SH-SY5Y (cell line): ENCODE results near the gene FGF1.

ENCODE experiments used
- GATA2 ChIP-seq: IDR thresholded peaks from 2 replicates; pipeline ENCODE4 v1.6.1; 2011; ENCODE audit warnings: mild to moderate bottlenecking, low read depth, low read length
- GATA3 ChIP-seq: IDR thresholded peaks from 2 replicates; pipeline ENCODE4 v1.6.1; 2011; ENCODE audit warnings: low read depth, mild to moderate bottlenecking, low read length, moderate library complexity

The FGF1 gene

GRCh38 chr5:142549834-142550233 lies 136.1 kb downstream of the FGF1 start:
- TF ChIP-seq GATA2 (no peak), GATA3 (no peak)

DNA sequence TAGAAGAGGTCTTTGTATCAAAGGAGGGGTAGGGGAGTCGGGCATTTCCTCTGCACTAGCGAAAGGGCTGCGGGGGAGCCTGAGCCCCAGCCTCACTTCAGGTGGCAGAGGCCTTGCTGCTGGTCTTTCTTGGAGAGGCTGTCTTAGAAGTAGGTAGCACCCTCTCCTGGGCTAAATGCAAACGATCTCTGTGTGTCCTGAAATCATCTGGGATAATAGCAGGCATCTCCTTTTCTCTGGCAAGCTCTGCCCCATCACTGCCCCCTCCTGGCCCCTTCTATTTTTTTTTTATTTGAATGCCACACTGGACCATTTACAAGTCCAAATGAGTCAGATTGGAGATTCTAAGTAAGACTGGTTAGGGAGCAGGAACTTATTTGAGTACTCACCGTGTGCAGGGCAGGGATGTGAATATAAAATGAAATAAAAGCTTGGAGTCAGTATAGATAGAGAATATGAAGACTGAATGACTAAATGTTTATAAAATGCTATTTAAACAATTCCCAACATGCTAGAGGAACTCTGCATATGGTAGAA lies 137.1 kb downstream of the FGF1 start:
- TF ChIP-seq GATA2 (no peak), GATA3 (no peak)

DNA sequence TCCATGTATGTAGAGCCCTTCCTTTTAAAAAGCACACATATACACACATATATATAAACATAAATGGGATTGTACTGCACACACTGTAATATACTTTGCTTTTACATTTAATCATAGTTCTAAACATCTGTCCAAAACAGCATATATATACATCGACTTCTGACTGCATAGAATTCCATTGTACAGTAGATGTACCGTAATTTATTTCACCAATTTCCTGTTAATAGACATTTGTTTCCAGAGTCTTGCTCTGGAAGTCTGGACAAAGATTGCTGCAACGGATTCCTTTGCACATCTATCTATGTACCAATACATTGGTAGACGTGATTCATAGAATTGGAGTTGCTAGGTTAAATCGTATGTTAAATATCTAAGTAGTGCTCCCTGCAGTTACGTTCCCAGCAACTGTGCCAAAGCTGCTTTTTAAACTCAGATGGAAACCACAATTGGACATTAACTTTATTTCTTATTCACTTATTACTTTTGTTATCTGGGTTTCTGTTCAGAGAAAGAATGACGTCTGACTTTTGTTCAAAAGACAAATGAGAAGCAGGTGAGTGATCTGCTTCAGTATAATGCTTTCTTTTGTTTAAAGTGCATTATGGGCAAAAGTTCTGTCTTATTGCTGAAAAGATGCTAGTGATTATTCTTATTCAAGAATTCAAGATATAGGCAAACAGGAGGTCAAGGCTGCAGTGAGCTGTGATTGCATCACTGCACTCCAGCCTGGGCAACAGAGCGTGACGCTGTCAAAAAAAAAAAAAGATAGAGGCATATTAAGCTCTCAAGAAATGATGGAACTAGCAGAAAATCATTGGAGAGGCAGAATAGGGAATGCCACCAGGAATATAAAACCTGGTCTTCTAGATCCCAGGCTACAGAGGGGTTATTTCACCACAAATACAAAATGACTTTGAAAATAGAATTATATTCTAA lies 138.2 kb downstream of the FGF1 start:
- TF ChIP-seq GATA3: no peak
- no peak for TF ChIP-seq GATA2

- TF ChIP-seq GATA2 (no peak), GATA3 (no peak)
Observed at GRCh38 chr5:142545650-142546322, 140.1 kb downstream of the FGF1 start.

DNA sequence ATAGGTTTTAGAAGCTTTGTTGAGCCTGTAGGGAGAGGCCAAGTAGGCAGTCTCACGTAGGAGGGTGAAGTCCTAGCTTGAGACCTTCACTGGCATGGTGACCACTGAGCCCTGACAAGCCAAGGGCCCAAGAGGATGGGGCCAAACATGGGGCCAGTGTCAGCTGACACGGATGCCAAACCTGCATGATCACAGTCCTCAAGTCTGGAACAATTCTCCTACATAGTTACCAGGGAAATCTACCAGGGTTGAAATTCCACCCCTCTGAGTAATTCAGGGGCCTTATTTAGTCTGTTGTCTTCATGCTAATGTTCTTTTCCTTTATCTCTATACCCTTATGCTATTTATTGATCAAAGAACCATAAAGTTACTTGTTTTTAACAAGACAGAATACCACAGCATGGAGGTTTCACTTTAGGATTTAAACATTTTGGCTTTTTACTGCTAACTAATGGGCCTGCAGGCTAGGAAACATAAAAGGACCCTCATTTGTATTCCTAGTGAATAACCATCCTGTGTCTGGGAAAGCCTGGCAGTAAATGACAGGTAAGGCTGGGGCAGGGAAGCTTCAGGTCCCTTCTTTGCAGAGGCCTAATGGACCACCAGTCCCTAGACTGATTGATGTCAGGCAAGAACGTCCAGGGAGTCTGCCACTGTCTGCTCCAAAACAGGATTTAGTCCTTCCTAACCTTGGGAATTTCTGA lies 140.8 kb downstream of the FGF1 start:
- TF ChIP-seq GATA2: no peak
- TF ChIP-seq GATA3: no peak

- TF ChIP-seq GATA2 (no peak), GATA3 (no peak)
Observed at GRCh38 chr5:142544071-142544753, 141.7 kb downstream of the FGF1 start.

GRCh38 chr5:142542906-142543305 lies 143.0 kb downstream of the FGF1 start:
- TF ChIP-seq GATA2 (no peak), GATA3 (no peak)
